Karpas-422 (cell line): ENCODE measurements around the gene DSEL. TPM values are rescaled to one million over a fixed set of nuclear protein-coding genes. Genes with fewer than 3 reads are reported as not detected.

Source experiments
- DNase-seq: peaks from one replicate; pipeline ENCODE4 v3.0.0-alpha.2; 2015
- H2AFZ ChIP-seq: fragments of 200-600 bp; sonication (generic); 2 replicates; pipeline ENCODE4 v1.6.1; 2014; ENCODE audit warnings: antibody characterized with exemption, low read length, mixed read lengths
- H3K27ac ChIP-seq: fragments of 200-600 bp; sonication (generic); 2 replicates; pipeline ENCODE4 v1.5.1; 2014; ENCODE audit warnings: mild to moderate bottlenecking, low read length, moderate library complexity
- H3K27me3 ChIP-seq: fragments of 200-600 bp; sonication (generic); 2 replicates; pipeline ENCODE4 v1.6.1; 2014; ENCODE audit warnings: low read length, mixed read lengths
- H3K36me3 ChIP-seq: fragments of 200-600 bp; sonication (generic); 2 replicates; pipeline ENCODE4 v1.6.1; 2014; ENCODE audit warnings: low read length, mixed read lengths; ENCODE audit not compliant: insufficient read depth
- H3K4me1 ChIP-seq: fragments of 200-600 bp; sonication (generic); 2 replicates; pipeline ENCODE4 v1.6.1; 2014; ENCODE audit warnings: mild to moderate bottlenecking, low read length, mixed read lengths
- H3K4me2 ChIP-seq: fragments of 200-600 bp; sonication (generic); 2 replicates; pipeline ENCODE4 v1.6.1; 2014; ENCODE audit warnings: low read length, low read depth, mild to moderate bottlenecking; ENCODE audit not compliant: poor library complexity, severe bottlenecking
- H3K4me3 ChIP-seq: fragments of 200-600 bp; sonication (generic); 2 replicates; pipeline ENCODE4 v1.5.1; 2014; ENCODE audit warnings: mild to moderate bottlenecking, antibody characterized with exemption, low read length, mixed read lengths
- H3K79me2 ChIP-seq: fragments of 200-600 bp; sonication (generic); 2 replicates; pipeline ENCODE4 v1.6.1; 2014; ENCODE audit warnings: mild to moderate bottlenecking, low read length, mixed read lengths
- H3K9ac ChIP-seq: fragments of 200-600 bp; sonication (generic); 2 replicates; pipeline ENCODE4 v1.6.0; 2014; ENCODE audit warnings: low read length
- H3K9me2 ChIP-seq: fragments of 200-600 bp; sonication (generic), shearing (Covaris generic); replicated peaks from 2 replicates; pipeline ENCODE4 v1.6.0; 2014; ENCODE audit warnings: mild to moderate bottlenecking, low read length, moderate library complexity; ENCODE audit not compliant: insufficient read depth
- H3K9me3 ChIP-seq: fragments of 300-700, 200-600 bp; sonication (generic); 2 replicates; pipeline ENCODE4 v1.6.1; 2014; ENCODE audit warnings: low read length, mixed read lengths
- H4K20me1 ChIP-seq: fragments of 200-600 bp; sonication (generic); 2 replicates; pipeline ENCODE4 v1.6.1; 2014; ENCODE audit warnings: mild to moderate bottlenecking, antibody characterized with exemption, low read length, low read depth; ENCODE audit not compliant: insufficient read depth
- total RNA-seq: library from RNA; depleted of rRNA; stranded (reverse); fragments of >200 nt; shearing (Covaris generic); gene quantifications from 2 replicates; pipeline ENCODE4 v1.2.3, GENCODE V29; 2014; ENCODE audit warnings: low replicate concordance; rRNA removed

DSEL gene
- total RNA-seq: not detected in 2 replicates

GRCh38 chr18:67516539-67517443, at the start of gene DSEL:
Gene DSEL, minus strand, starts transcription at chr18:67516720. Its CDS starts 2,112 bp downstream, at chr18:67514608.
- Histone ChIP-seq H3K4me2 (no peak within 1 kb of the TSS), H3K79me2 (no peaks in the 10 kb centered on the region), H3K27me3 (no peaks in the 10 kb centered on the region), H4K20me1 (no peaks in the 10 kb centered on the region), H2AFZ (no peak within 1 kb of the TSS), H3K4me1 (no peaks in the 10 kb centered on the region), H3K4me3 (no peak within 1 kb of the TSS), H3K9me2 (no peaks in the 10 kb centered on the region), H3K36me3 (no peaks in the 10 kb centered on the region), H3K9me3 (peaks cover 2% of the 10 kb centered on the region; the same call in 1 of the 2 replicates), H3K27ac (no peak within 1 kb of the TSS), H3K9ac (no peak within 1 kb of the TSS)
- DNase-seq: no peak

GRCh38 chr18:67553437-67553836, 36.9 kb upstream of the DSEL start:
- Histone ChIP-seq H3K36me3 (no peaks in the 10 kb centered on the region), H3K4me1 (no peaks in the 10 kb centered on the region), H3K4me2 (no peak overlapping the region), H2AFZ (no peak overlapping the region), H4K20me1 (no peaks in the 10 kb centered on the region), H3K27ac (no peak overlapping the region), H3K79me2 (no peaks in the 10 kb centered on the region), H3K9me2 (no peaks in the 10 kb centered on the region), H3K4me3 (no peak overlapping the region), H3K9me3 (peaks cover 14% of the 10 kb centered on the region), H3K27me3 (no peaks in the 10 kb centered on the region), H3K9ac (no peak overlapping the region)
- no peak for DNase-seq

DNA sequence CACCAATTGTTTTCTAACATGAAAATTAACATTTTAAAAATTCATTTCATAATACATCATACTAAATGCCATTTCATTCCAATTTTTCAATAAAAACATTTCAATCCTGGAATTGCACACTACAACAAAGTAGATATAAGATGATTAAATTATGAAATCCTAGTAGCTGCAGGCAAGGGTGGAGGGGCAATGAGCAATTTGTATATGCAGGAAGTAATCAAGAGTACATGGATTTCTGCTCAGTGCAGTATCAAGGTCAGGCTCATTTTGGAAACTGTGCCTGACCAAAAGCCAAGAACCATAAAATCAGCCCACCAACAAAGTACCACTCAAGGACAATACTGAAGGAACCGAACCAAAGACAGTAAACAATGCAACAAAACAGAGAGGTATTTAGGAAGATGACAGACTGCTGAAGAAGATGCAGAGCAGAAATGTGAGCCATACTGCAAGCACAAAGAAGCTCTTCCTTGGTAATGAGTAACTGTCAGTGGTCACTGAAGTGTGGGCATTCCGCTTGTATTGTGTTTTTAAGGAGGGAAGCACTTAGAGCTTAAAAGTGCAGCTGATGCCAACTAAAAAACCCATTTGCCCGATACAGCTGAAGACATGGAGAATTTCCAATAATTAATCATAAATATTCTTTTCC, 34.5 kb upstream of the DSEL start:
- H3K9me3 ChIP-seq: peaks cover 11% of the 10 kb centered on the region
- H3K9me2 ChIP-seq: no peaks in the 10 kb centered on the region
- no peak overlapping the region for H3K4me2 ChIP-seq
- no peaks in the 10 kb centered on the region for H4K20me1 ChIP-seq
- DNase-seq: no peak
- no peak overlapping the region for H2AFZ ChIP-seq
- no peaks in the 10 kb centered on the region for H3K27me3 ChIP-seq
- no peak overlapping the region for H3K9ac ChIP-seq
- H3K4me3 ChIP-seq: no peak overlapping the region
- no peaks in the 10 kb centered on the region for H3K36me3 ChIP-seq
- H3K4me1 ChIP-seq: no peaks in the 10 kb centered on the region
- H3K79me2 ChIP-seq: no peaks in the 10 kb centered on the region
- H3K27ac ChIP-seq: no peak overlapping the region

- no peaks in the 10 kb centered on the region for H3K79me2 ChIP-seq
- H3K27me3 ChIP-seq: no peaks in the 10 kb centered on the region
- H3K36me3 ChIP-seq: no peaks in the 10 kb centered on the region
- H4K20me1 ChIP-seq: no peaks in the 10 kb centered on the region
- no peak overlapping the region for H3K9ac ChIP-seq
- DNase-seq: no peak
- H2AFZ ChIP-seq: no peak overlapping the region
- H3K9me2 ChIP-seq: no peaks in the 10 kb centered on the region
- H3K4me2 ChIP-seq: no peak overlapping the region
- H3K4me3 ChIP-seq: no peak overlapping the region
- H3K9me3 ChIP-seq: peaks cover 8% of the 10 kb centered on the region
- no peaks in the 10 kb centered on the region for H3K4me1 ChIP-seq
- H3K27ac ChIP-seq: no peak overlapping the region
Measured at GRCh38 chr18:67549946-67550345, 33.4 kb upstream of the DSEL start.

GRCh38 chr18:67545681-67546080, 29.2 kb upstream of the DSEL start:
- no peak for DNase-seq
- no peaks in the 10 kb centered on the region for H3K79me2 ChIP-seq
- H3K4me2 ChIP-seq: no peak overlapping the region
- no peak overlapping the region for H2AFZ ChIP-seq
- no peaks in the 10 kb centered on the region for H4K20me1 ChIP-seq
- no peak overlapping the region for H3K27ac ChIP-seq
- H3K9ac ChIP-seq: no peak overlapping the region
- no peaks in the 10 kb centered on the region; the same call in 1 of the 2 replicates for H3K9me3 ChIP-seq
- H3K4me3 ChIP-seq: no peak overlapping the region
- H3K36me3 ChIP-seq: no peaks in the 10 kb centered on the region
- no peaks in the 10 kb centered on the region for H3K4me1 ChIP-seq
- H3K27me3 ChIP-seq: no peaks in the 10 kb centered on the region
- H3K9me2 ChIP-seq: no peaks in the 10 kb centered on the region

DNA sequence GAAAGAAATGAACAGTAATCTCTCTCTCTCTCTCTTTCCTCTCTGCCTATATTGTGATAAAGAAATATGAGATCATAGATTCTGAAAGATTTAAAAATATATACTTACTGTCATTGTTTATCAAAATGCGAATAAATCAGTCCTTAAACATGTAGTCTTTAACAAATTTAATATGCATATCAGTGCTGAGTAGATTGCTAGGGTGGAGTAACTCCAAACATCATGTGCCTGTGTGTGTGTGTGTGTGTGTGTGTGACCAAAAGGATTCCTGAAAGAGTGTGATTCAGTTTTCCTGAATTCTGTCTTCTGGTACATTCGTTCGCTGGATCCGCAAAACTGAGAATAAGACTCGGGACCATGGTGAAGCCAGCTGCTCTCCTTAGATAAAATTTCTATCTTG, 24.0 kb upstream of the DSEL start:
- Histone ChIP-seq H2AFZ (no peak overlapping the region), H3K9me2 (no peaks in the 10 kb centered on the region), H3K9me3 (peaks cover 6% of the 10 kb centered on the region; the same call in 1 of the 2 replicates)

DNA sequence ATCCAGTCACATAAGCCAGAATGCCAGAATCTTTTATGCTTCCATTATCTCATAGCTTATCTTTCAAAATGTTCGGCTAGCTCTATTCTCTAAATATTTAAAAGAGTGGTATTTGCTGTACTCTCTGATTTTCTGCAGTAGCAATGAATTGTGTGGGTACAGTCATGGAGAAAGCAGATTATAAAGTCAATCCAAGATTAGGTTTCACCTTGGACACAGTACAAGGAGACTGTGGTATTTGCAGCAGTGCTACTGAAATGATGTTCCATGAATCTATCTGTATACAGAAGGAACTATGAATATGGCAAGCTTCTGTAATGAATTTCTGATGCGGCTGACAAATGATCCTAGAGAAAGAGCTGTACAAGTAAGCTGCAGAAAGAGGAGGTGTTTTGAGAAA, 15.4 kb upstream of the DSEL start:
- Histone ChIP-seq H3K9me2 (no peaks in the 10 kb centered on the region), H3K4me1 (no peaks in the 10 kb centered on the region), H2AFZ (no peak overlapping the region), H3K27ac (no peak overlapping the region), H3K9ac (no peak overlapping the region), H3K4me2 (no peak overlapping the region), H4K20me1 (no peaks in the 10 kb centered on the region), H3K9me3 (peaks cover 18% of the 10 kb centered on the region; the same call in 1 of the 2 replicates), H3K4me3 (no peak overlapping the region), H3K79me2 (no peaks in the 10 kb centered on the region), H3K36me3 (no peaks in the 10 kb centered on the region), H3K27me3 (no peaks in the 10 kb centered on the region)
- no peak for DNase-seq

More for the DNA sequence above, 24.0 kb upstream of the DSEL start:
- no peaks in the 10 kb centered on the region for H3K36me3 ChIP-seq
- no peaks in the 10 kb centered on the region for H4K20me1 ChIP-seq
- H3K27ac ChIP-seq: no peak overlapping the region
- no peaks in the 10 kb centered on the region for H3K27me3 ChIP-seq
- no peak overlapping the region for H3K9ac ChIP-seq
- no peak overlapping the region for H3K4me3 ChIP-seq
- no peaks in the 10 kb centered on the region for H3K4me1 ChIP-seq
- H3K4me2 ChIP-seq: no peak overlapping the region
- DNase-seq: no peak
- no peaks in the 10 kb centered on the region for H3K79me2 ChIP-seq

DNA sequence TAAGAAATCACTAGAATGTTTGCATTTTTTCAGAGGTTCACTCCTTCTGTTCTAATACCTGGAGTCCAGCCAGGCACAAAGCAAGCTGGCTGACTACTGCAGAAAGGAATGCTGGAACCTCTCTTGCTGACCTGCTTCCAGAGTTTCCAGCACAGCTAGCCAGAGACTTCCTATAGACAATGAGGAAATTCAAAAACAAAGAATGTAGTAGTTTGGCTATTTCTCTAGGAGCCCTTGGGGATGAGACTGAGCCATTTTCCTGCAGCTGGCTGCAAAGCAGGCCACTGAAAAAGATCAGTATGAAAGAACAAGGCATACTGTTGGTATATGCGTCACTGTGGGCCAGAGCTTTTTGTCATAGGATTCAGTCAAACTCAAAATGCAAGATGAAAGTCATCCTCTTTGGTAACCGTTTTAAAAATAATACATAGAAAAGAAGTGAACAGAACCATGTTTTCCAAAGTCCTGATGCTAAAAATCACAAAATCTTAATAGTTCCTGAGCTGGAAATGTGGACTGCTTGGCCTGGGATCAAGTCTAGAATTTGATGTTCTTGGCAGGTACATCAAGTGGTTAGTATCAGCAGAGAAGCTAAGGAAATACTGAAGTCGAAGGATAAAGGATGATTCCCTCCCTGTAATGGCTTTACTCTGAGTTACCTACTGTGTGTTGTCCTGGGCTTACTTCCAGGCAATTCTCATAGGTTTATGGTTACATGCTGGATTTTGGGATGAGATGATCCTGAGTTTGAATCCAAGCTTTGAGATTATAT, 9.0 kb upstream of the DSEL start:
- H3K4me3 ChIP-seq: no peak overlapping the region
- no peak for DNase-seq
- H3K9ac ChIP-seq: no peak overlapping the region
- 0 out of 2 replicates have a peak, but pooled peaks cover 5% of the 10 kb centered on the region for H3K9me3 ChIP-seq
- H3K9me2 ChIP-seq: no peaks in the 10 kb centered on the region
- no peaks in the 10 kb centered on the region for H3K36me3 ChIP-seq
- H3K27ac ChIP-seq: no peak overlapping the region
- H3K4me2 ChIP-seq: no peak overlapping the region
- H3K27me3 ChIP-seq: no peaks in the 10 kb centered on the region
- no peaks in the 10 kb centered on the region for H3K79me2 ChIP-seq
- H4K20me1 ChIP-seq: no peaks in the 10 kb centered on the region
- H2AFZ ChIP-seq: no peak overlapping the region
- no peaks in the 10 kb centered on the region for H3K4me1 ChIP-seq
